ENCODE data around the gene ITPR1.
A peak's percentile ranks its signal among the peaks of the same experiment; 100 is the strongest.

Gene ITPR1

DNA sequence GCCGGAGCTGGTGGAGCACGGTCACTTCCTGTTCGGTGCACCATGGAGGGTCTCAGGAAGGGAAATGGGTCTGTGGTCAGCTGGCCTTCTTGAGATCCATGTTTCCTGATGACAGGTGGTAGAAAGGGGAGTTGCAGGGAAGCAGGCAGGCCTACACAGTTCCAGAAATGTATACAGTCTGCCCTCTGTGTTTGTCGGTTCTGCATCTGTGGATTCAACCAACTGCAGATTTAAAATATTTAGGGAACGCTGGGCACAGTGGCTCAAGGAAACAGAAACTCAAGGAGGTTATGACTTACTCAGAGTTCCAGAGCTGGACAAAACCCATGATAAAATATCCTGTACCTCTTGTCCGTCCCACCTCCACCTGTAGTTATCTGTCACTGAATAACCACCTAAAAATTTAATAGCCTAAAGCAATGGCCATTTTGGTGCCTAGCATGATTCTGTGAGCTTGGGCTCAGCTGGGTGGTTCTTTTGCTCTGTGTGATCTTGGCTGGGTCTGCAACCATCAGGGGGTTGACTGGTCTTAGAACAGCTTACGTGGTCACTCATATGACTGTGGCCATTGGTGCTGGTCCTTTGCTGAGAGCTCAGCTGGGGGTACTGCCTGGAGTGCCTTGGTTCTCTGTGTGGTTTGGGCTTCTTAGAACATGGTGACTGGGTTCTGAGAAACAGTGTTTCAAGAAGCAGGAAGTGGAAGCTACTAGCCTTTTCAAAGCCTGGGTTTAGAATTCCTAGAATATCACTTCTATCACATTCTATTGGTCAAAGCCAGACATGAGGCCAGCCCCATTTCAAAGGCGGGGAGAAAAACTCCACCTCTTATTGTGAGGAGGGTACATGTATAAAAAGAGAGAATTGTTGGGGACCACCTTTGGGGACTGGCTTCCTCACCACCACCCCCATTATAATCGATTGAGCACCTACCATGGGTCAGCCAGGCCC is 246.4 kb downstream of the ITPR1 start:
- no peak for TF ChIP-seq TAF1 (IDR thresholded peaks at IDR 0.05; ENCODE audit: borderline replicate concordance, insufficient read depth, low read length)
- no peak for TF ChIP-seq SIN3A (IDR thresholded peaks at IDR 0.05; ENCODE audit: borderline replicate concordance, insufficient read depth, low read length)
- TF ChIP-seq POLR2AphosphoS5 (IDR thresholded peaks at IDR 0.05; ENCODE audit: low read depth, low read length) = no peak
- TF ChIP-seq FOXP2 (optimal IDR thresholded peaks at IDR 0.05; ENCODE audit: borderline replicate concordance, extremely low read depth, extremely low read length, insufficient read depth) = no peak
- TF ChIP-seq, protein P1, sequence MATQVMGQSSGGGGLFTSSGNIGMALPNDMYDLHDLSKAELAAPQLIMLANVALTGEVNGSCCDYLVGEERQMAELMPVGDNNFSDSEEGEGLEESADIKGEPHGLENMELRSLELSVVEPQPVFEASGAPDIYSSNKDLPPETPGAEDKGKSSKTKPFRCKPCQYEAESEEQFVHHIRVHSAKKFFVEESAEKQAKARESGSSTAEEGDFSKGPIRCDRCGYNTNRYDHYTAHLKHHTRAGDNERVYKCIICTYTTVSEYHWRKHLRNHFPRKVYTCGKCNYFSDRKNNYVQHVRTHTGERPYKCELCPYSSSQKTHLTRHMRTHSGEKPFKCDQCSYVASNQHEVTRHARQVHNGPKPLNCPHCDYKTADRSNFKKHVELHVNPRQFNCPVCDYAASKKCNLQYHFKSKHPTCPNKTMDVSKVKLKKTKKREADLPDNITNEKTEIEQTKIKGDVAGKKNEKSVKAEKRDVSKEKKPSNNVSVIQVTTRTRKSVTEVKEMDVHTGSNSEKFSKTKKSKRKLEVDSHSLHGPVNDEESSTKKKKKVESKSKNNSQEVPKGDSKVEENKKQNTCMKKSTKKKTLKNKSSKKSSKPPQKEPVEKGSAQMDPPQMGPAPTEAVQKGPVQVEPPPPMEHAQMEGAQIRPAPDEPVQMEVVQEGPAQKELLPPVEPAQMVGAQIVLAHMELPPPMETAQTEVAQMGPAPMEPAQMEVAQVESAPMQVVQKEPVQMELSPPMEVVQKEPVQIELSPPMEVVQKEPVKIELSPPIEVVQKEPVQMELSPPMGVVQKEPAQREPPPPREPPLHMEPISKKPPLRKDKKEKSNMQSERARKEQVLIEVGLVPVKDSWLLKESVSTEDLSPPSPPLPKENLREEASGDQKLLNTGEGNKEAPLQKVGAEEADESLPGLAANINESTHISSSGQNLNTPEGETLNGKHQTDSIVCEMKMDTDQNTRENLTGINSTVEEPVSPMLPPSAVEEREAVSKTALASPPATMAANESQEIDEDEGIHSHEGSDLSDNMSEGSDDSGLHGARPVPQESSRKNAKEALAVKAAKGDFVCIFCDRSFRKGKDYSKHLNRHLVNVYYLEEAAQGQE (IDR thresholded peaks at IDR 0.05; ENCODE audit: insufficient read depth in 1 of 2, low read depth in 2 of 2, low read length in 2 of 2) = no peak

- TF ChIP-seq TAF1 (IDR thresholded peaks at IDR 0.05; ENCODE audit: borderline replicate concordance, insufficient read depth, low read length) (no peak), SIN3A (IDR thresholded peaks at IDR 0.05; ENCODE audit: borderline replicate concordance, insufficient read depth, low read length) (no peak), FOXP2 (optimal IDR thresholded peaks at IDR 0.05; ENCODE audit: borderline replicate concordance, extremely low read depth, extremely low read length, insufficient read depth) (no peak), POLR2AphosphoS5 (IDR thresholded peaks at IDR 0.05; ENCODE audit: low read depth, low read length) (no peak)
- TF ChIP-seq, protein P1 (IDR thresholded peaks at IDR 0.05; ENCODE audit: insufficient read depth in 1 of 2, low read depth in 2 of 2, low read length in 2 of 2) = no peak
Measured at GRCh38 chr3:4740397-4741105, 247.4 kb downstream of the ITPR1 start.

DNA sequence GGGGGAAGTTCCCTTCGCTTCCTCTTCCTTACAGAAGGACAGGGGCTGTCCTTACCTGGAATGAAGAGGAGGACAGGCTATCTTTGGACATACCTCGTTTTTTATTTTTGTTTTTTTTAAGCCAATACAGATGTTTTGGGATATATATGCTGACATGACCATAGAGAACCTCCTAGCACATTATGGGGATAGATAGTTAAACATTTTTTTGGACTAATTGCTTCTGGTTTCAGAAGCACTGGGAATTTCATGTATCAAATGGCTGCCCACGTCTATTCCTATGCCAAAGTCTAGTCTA is 247.9 kb downstream of the ITPR1 start:
- TF ChIP-seq, protein P1 (IDR thresholded peaks at IDR 0.05; ENCODE audit: insufficient read depth in 1 of 2, low read depth in 2 of 2, low read length in 2 of 2) = no peak
- TF ChIP-seq POLR2AphosphoS5 (IDR thresholded peaks at IDR 0.05; ENCODE audit: low read depth, low read length) (no peak), TAF1 (IDR thresholded peaks at IDR 0.05; ENCODE audit: borderline replicate concordance, insufficient read depth, low read length) (no peak), SIN3A (IDR thresholded peaks at IDR 0.05; ENCODE audit: borderline replicate concordance, insufficient read depth, low read length) (no peak)

GRCh38 chr3:4741404-4742307 is 248.5 kb downstream of the ITPR1 start:
- TF ChIP-seq POLR2AphosphoS5 (IDR thresholded peaks at IDR 0.05; ENCODE audit: low read depth, low read length) = no peak
- TF ChIP-seq FOXP2 (optimal IDR thresholded peaks at IDR 0.05; ENCODE audit: borderline replicate concordance, extremely low read depth, extremely low read length, insufficient read depth) = no peak
- 0 out of 2 replicates have a peak, but pooled peaks have one; percentile 5 for TF ChIP-seq SIN3A (IDR thresholded peaks at IDR 0.05; ENCODE audit: borderline replicate concordance, insufficient read depth, low read length)
- no peak for TF ChIP-seq TAF1 (IDR thresholded peaks at IDR 0.05; ENCODE audit: borderline replicate concordance, insufficient read depth, low read length)
- TF ChIP-seq, protein P1 (IDR thresholded peaks at IDR 0.05; ENCODE audit: insufficient read depth in 1 of 2, low read depth in 2 of 2, low read length in 2 of 2) = peak in 1 of 2 experiments; percentile 41; a peak in 1 of 4 replicates

Data from PFSK-1 (cell line).